ENCODE measurements around the gene SPANXN3. TPM values are rescaled to one million over a fixed set of nuclear protein-coding genes. Genes with fewer than 3 reads are reported as not detected.
"Not testable (repeated sequence)": the region's sequence is repeated elsewhere in the genome, so short reads cannot be mapped to it uniquely, and the experiment has no call there.

The SPANXN3 gene
- not detected for total RNA-seq
- total RNA-seq (2013), result not detected

GRCh38 chrX:143517375-143517774 is at the start of gene SPANXN3:
TSS of gene SPANXN3 (minus strand) at chrX:143517475. CDS start at chrX:143517391, 84 bp downstream.
- intact Hi-C loops (cut with micrococcal nuclease); H3K27me3 Mint-ChIP-seq (ENCODE audit: low read depth in 2 of 2); H3K36me3 Mint-ChIP-seq; H3K9me3 ChIP-seq (ENCODE audit: control insufficient read depth, insufficient read depth, low read length); DNase-seq; H3K27ac ChIP-seq (ENCODE audit: low read length); H3K27ac Mint-ChIP-seq; ATAC-seq; H3K27me3 ChIP-seq (ENCODE audit: control insufficient read depth, insufficient read depth, low read length); H3K4me3 ChIP-seq (ENCODE audit: low read length); H3K4me1 Mint-ChIP-seq; H3K4me1 ChIP-seq (ENCODE audit: control insufficient read depth, insufficient read depth, low read length); H3K4me3 Mint-ChIP-seq; H3K36me3 ChIP-seq (ENCODE audit: control insufficient read depth, insufficient read depth, low read length): not testable (repeated sequence)
- WGBS (ENCODE audit: insufficient coverage), result no CpG with 5 or more reads among the region's 5 CpGs
- H3K9me3 Mint-ChIP-seq, result peaks cover 0 to 17% of the 10 kb centered on the region in 2 donors

GRCh38 chrX:143536176-143536575 is 18.9 kb upstream of the SPANXN3 start:
- no peak overlapping the region for H3K27ac ChIP-seq (ENCODE audit: low read length)
- ATAC-seq (no peak), DNase-seq (no peak)
- H3K4me1 Mint-ChIP-seq, result no peaks in the 10 kb centered on the region
- no peak overlapping the region for H3K4me3 Mint-ChIP-seq
- H3K27ac Mint-ChIP-seq, result no peak overlapping the region
- intact Hi-C loops (cut with micrococcal nuclease), result no loop called here
- no peaks in the 10 kb centered on the region for H3K27me3 ChIP-seq (ENCODE audit: control insufficient read depth, insufficient read depth, low read length)
- 87% methylated on average over 2 of the region's 3 CpGs for WGBS (ENCODE audit: insufficient coverage)
- H3K4me1 ChIP-seq (ENCODE audit: control insufficient read depth, insufficient read depth, low read length), result no peaks in the 10 kb centered on the region
- no peak overlapping the region for H3K4me3 ChIP-seq (ENCODE audit: low read length)
- peaks cover 0 to 7% of the 10 kb centered on the region in 2 donors for H3K27me3 Mint-ChIP-seq (ENCODE audit: low read depth in 2 of 2)
- no peaks in the 10 kb centered on the region for H3K36me3 Mint-ChIP-seq
- no peaks in the 10 kb centered on the region for H3K36me3 ChIP-seq (ENCODE audit: control insufficient read depth, insufficient read depth, low read length)
- peaks cover 0 to 4% of the 10 kb centered on the region in 2 donors for H3K9me3 Mint-ChIP-seq
- TF ChIP-seq CTCF (IDR thresholded peaks at IDR 0.05), result no peak
- peaks cover 6% of the 10 kb centered on the region for H3K9me3 ChIP-seq (ENCODE audit: control insufficient read depth, insufficient read depth, low read length)

GRCh38 chrX:143502196-143502595 is 15.1 kb downstream of the SPANXN3 start:
- intact Hi-C loops (cut with micrococcal nuclease); H3K27ac ChIP-seq (ENCODE audit: low read length): not testable (repeated sequence)
- WGBS (ENCODE audit: insufficient coverage), result 54% methylated on average over 6 of the region's 6 CpGs

GRCh38 chrX:143500751-143501150 is 16.5 kb downstream of the SPANXN3 start:
- no peaks in the 10 kb centered on the region for H3K36me3 ChIP-seq (ENCODE audit: control insufficient read depth, insufficient read depth, low read length)
- ATAC-seq, result no peak
- H3K27me3 ChIP-seq (ENCODE audit: control insufficient read depth, insufficient read depth, low read length), result no peaks in the 10 kb centered on the region
- H3K4me1 ChIP-seq (ENCODE audit: control insufficient read depth, insufficient read depth, low read length), result no peaks in the 10 kb centered on the region
- H3K36me3 Mint-ChIP-seq, result no peaks in the 10 kb centered on the region
- DNase-seq, result no peak
- H3K27ac ChIP-seq (ENCODE audit: low read length), result no peak overlapping the region
- no peaks in the 10 kb centered on the region for H3K27me3 Mint-ChIP-seq (ENCODE audit: low read depth in 2 of 2)
- TF ChIP-seq CTCF (IDR thresholded peaks at IDR 0.05), result no peak
- no peak overlapping the region for H3K4me3 Mint-ChIP-seq
- no peak overlapping the region for H3K27ac Mint-ChIP-seq
- peaks cover 0 to 10% of the 10 kb centered on the region in 2 donors for H3K9me3 Mint-ChIP-seq
- H3K4me3 ChIP-seq (ENCODE audit: low read length), result no peak overlapping the region
- H3K9me3 ChIP-seq (ENCODE audit: control insufficient read depth, insufficient read depth, low read length), result no peaks in the 10 kb centered on the region
- no peaks in the 10 kb centered on the region for H3K4me1 Mint-ChIP-seq
- WGBS (ENCODE audit: insufficient coverage), result 75% methylated on average over 2 of the region's 3 CpGs
- intact Hi-C loops (cut with micrococcal nuclease), result no loop called here

More at GRCh38 chrX:143502196-143502595, 15.1 kb downstream of the SPANXN3 start:
- peaks cover 2 to 14% of the 10 kb centered on the region in 2 donors for H3K9me3 Mint-ChIP-seq
- H3K4me1 Mint-ChIP-seq; H3K36me3 Mint-ChIP-seq; H3K27me3 Mint-ChIP-seq (ENCODE audit: low read depth in 2 of 2); H3K4me1 ChIP-seq (ENCODE audit: control insufficient read depth, insufficient read depth, low read length); ATAC-seq; H3K36me3 ChIP-seq (ENCODE audit: control insufficient read depth, insufficient read depth, low read length); H3K27ac Mint-ChIP-seq; H3K27me3 ChIP-seq (ENCODE audit: control insufficient read depth, insufficient read depth, low read length); H3K4me3 ChIP-seq (ENCODE audit: low read length); H3K4me3 Mint-ChIP-seq; DNase-seq; H3K9me3 ChIP-seq (ENCODE audit: control insufficient read depth, insufficient read depth, low read length): not testable (repeated sequence)
